KMS-11 (cell line): ENCODE results near the gene HDAC4.

ENCODE experiments used
- H2AFZ ChIP-seq: fragments of 200-600 bp; sonication (generic); 2 replicates; pipeline ENCODE4 v1.6.1; 2016; ENCODE audit warnings: antibody characterized with exemption, mixed run types, low read depth
- H3K27ac ChIP-seq: fragments of 200-600 bp; sonication (generic); 2 replicates; pipeline ENCODE4 v1.6.1; 2016; ENCODE audit warnings: mild to moderate bottlenecking, mixed run types
- H3K27me3 ChIP-seq: fragments of 200-600 bp; sonication (generic); 2 replicates; pipeline ENCODE4 v1.6.1; 2017; ENCODE audit warnings: mild to moderate bottlenecking, low read depth, mixed run types, moderate library complexity; ENCODE audit not compliant: insufficient read depth
- H3K36me3 ChIP-seq: fragments of 200-600 bp; sonication (generic); 2 replicates; pipeline ENCODE4 v1.6.1; 2017; ENCODE audit warnings: mild to moderate bottlenecking, mixed run types; ENCODE audit not compliant: insufficient read depth
- H3K4me1 ChIP-seq: fragments of 200-600 bp; sonication (generic); 2 replicates; pipeline ENCODE4 v1.6.1; 2016; ENCODE audit warnings: mild to moderate bottlenecking, low read depth, mixed run types; ENCODE audit not compliant: poor library complexity, severe bottlenecking
- H3K4me2 ChIP-seq: fragments of 200-600 bp; sonication (generic); 2 replicates; pipeline ENCODE4 v1.7.0; 2016; ENCODE audit warnings: mild to moderate bottlenecking, mixed run types
- H3K4me3 ChIP-seq: fragments of 200-600 bp; sonication (generic); IDR thresholded peaks from 2 replicates; pipeline ENCODE4 v1.6.1; 2017; ENCODE audit warnings: low read depth, low read length, mixed read lengths; ENCODE audit not compliant: insufficient read depth
- H3K79me2 ChIP-seq: fragments of 200-600 bp; sonication (generic); 2 replicates; pipeline ENCODE4 v1.6.1; 2016; ENCODE audit warnings: low read depth, mixed run types; ENCODE audit not compliant: insufficient read depth
- H3K9ac ChIP-seq: fragments of 200-600 bp; sonication (generic); 2 replicates; pipeline ENCODE4 v1.6.1; 2016; ENCODE audit warnings: mild to moderate bottlenecking, mixed run types
- H4K20me1 ChIP-seq: fragments of 200-600 bp; sonication (generic); 2 replicates; pipeline ENCODE4 v1.6.1; 2016; ENCODE audit warnings: mild to moderate bottlenecking, mixed run types; ENCODE audit not compliant: insufficient read depth
- TF ChIP-seq, protein P1 (sequence below): fragments of 200-600 bp; sonication (generic); conservative IDR thresholded peaks from 2 replicates; pipeline ENCODE4 v1.6.1; 2017; ENCODE audit warnings: low read depth, mild to moderate bottlenecking, antibody characterized with exemption, low read length, moderate library complexity, mixed read lengths

Gene HDAC4

DNA sequence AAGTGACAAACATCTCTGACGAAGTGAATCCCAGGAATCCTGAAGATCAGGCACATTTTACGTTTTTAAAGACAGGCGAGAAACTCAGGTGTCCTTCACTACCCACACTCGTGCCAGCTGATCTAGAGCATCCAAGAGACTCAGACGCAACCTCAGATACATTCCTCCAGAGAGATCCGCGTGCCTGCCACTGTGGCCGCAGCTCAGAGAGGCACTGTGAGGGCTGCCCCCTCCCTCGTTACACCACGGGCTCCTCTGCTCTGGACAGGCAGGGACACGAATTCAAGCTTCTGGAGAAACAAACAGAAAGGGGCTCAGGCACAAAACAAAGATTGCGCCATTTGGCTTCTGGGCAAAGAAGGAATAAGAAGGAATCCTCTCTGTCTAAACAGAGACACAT, 268.0 kb downstream of the HDAC4 start:
- H3K9ac ChIP-seq = no peak overlapping the region
- H3K36me3 ChIP-seq = no peaks in the 10 kb centered on the region; the same call in 1 of the 2 replicates
- H4K20me1 ChIP-seq = no peaks in the 10 kb centered on the region
- no peaks in the 10 kb centered on the region for H3K4me1 ChIP-seq
- H3K79me2 ChIP-seq = no peaks in the 10 kb centered on the region
- TF ChIP-seq, protein P1, sequence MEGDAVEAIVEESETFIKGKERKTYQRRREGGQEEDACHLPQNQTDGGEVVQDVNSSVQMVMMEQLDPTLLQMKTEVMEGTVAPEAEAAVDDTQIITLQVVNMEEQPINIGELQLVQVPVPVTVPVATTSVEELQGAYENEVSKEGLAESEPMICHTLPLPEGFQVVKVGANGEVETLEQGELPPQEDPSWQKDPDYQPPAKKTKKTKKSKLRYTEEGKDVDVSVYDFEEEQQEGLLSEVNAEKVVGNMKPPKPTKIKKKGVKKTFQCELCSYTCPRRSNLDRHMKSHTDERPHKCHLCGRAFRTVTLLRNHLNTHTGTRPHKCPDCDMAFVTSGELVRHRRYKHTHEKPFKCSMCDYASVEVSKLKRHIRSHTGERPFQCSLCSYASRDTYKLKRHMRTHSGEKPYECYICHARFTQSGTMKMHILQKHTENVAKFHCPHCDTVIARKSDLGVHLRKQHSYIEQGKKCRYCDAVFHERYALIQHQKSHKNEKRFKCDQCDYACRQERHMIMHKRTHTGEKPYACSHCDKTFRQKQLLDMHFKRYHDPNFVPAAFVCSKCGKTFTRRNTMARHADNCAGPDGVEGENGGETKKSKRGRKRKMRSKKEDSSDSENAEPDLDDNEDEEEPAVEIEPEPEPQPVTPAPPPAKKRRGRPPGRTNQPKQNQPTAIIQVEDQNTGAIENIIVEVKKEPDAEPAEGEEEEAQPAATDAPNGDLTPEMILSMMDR = no peak
- H3K27ac ChIP-seq = no peak overlapping the region
- H3K27me3 ChIP-seq = no peaks in the 10 kb centered on the region
- H3K4me2 ChIP-seq = no peak overlapping the region
- no peak overlapping the region for H3K4me3 ChIP-seq
- no peak overlapping the region for H2AFZ ChIP-seq

DNA sequence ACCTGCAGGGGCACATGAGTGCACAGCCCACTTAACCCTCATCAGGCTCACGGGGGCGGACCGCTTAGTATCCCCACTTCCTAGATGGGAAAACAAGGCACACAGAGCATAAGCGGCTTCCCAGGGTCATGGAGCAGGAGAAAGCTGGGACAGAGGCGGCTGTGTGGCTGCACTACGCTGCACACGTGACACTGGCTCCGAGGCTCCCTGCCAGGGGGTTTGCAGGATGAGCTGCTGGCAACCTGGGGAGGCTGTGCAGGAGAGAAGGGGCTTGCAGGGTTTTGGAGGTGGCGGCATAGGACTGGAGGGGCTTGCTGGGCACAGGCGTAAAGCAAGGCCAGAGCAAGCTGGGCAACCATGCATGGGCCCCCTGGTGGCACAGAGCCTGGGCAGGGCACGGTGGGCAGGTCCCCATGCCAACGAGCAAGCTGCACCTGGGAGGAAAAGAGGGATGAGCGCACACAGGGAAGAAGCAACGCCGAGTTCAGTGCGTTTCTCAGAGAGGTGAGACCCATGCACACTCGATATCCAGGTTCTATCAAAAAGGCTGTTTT, 268.6 kb downstream of the HDAC4 start:
- H3K4me3 ChIP-seq = no peak overlapping the region
- no peak overlapping the region for H2AFZ ChIP-seq
- no peaks in the 10 kb centered on the region for H3K4me1 ChIP-seq
- TF ChIP-seq, protein P1 = no peak
- H3K4me2 ChIP-seq = no peak overlapping the region
- no peaks in the 10 kb centered on the region for H3K79me2 ChIP-seq
- no peak overlapping the region for H3K9ac ChIP-seq
- no peak overlapping the region for H3K27ac ChIP-seq
- no peaks in the 10 kb centered on the region for H4K20me1 ChIP-seq
- no peaks in the 10 kb centered on the region for H3K27me3 ChIP-seq
- no peaks in the 10 kb centered on the region; the same call in 1 of the 2 replicates for H3K36me3 ChIP-seq

DNA sequence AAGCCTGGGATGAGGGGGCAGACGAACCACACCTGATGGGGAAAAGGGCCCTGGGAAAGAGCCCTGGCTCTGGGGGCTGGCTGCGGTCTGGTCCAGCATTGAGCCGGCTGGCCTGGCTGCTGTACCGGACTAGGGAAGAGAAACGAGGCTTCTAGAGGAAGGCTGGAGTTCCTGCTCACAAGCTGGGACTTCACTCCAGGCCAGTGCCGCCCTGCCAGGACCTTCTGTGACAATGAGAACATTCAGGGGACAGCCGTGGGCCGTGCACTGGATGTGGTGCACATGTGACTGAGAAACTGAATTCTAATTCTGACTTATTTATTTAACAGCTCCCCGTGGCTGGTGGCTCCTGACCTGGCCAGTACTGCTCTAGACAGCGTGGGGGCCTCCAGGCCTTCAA, 269.3 kb downstream of the HDAC4 start:
- no peaks in the 10 kb centered on the region; the same call in 1 of the 2 replicates for H3K36me3 ChIP-seq
- H3K9ac ChIP-seq = no peak overlapping the region
- H4K20me1 ChIP-seq = no peaks in the 10 kb centered on the region
- H3K79me2 ChIP-seq = no peaks in the 10 kb centered on the region
- no peak overlapping the region for H2AFZ ChIP-seq
- H3K27me3 ChIP-seq = no peaks in the 10 kb centered on the region
- no peak overlapping the region for H3K4me2 ChIP-seq
- no peaks in the 10 kb centered on the region for H3K4me1 ChIP-seq
- no peak overlapping the region for H3K4me3 ChIP-seq
- no peak overlapping the region for H3K27ac ChIP-seq
- TF ChIP-seq, protein P1 = no peak

DNA sequence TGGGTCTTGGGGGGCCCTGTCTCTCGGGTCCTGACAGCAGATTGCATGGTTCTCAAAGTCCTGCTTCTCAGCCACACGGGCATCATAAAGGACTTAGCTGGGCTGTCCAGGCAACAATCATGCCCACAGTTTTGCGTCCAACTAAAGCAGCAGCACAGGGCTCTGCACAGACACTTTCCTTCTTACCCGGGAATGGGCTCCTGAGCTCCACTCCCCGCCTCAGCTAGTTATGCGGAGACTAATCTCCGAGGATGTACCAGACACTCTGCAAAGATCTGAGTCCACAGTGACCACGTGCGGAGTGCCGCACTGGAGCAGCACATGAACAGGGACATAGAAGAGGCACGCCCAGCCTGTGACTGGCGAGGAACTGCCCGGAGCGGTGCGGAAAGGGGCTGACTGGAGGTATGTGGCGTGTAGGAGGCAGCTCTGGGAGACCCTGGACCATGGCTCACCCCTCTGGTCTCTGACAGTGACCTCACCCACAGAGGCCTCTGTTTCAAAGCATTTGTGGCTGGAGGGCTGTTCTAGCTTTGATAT, 270.0 kb downstream of the HDAC4 start:
- H3K36me3 ChIP-seq = no peaks in the 10 kb centered on the region; the same call in 1 of the 2 replicates
- H3K4me1 ChIP-seq = no peaks in the 10 kb centered on the region
- TF ChIP-seq, protein P1 = no peak
- no peak overlapping the region for H3K4me3 ChIP-seq
- no peak overlapping the region for H2AFZ ChIP-seq
- H3K4me2 ChIP-seq = no peak overlapping the region
- H3K79me2 ChIP-seq = no peaks in the 10 kb centered on the region
- no peaks in the 10 kb centered on the region for H3K27me3 ChIP-seq
- no peaks in the 10 kb centered on the region for H4K20me1 ChIP-seq
- no peak overlapping the region for H3K27ac ChIP-seq
- H3K9ac ChIP-seq = no peak overlapping the region
